Myometrial cell (primary cell): ENCODE results near the gene RNF6. TPM values are rescaled to one million over a fixed set of nuclear protein-coding genes. Genes with fewer than 3 reads are reported as not detected.

Experiments used
- total RNA-seq: library from RNA; depleted of rRNA; stranded (reverse); fragments of >200 nt; gene quantifications from 2 replicates; pipeline ENCODE4 v1.2.3, GENCODE V29; 2015

RNF6 gene
- 21.1 and 21.6 TPM in 2 replicates for total RNA-seq

GRCh38 chr13:26221721-26222519 is at the start of gene RNF6:
RNF6 (minus strand) TSS chr13:26222314; CDS start chr13:26219649, 2,665 bp downstream.

GRCh38 chr13:26253787-26254582 is 31.9 kb upstream of the RNF6 start, which contains the start of gene CDK8:
CDK8 (plus strand) TSS chr13:26254129; CDS start chr13:26254642, 513 bp downstream.

Other genes with a start within 250 kb of the RNF6 start
- gene SHISA2, start 170.3 kb downstream of the RNF6 start, total RNA-seq: not detected in 2 replicates
- 17.0 and 19.3 TPM in 2 replicates for gene CDK8, start 31.8 kb upstream of the RNF6 start, total RNA-seq